PC-3 (cell line): ENCODE measurements around the gene IL17REL. TPM values are rescaled to one million over a fixed set of nuclear protein-coding genes. Genes with fewer than 3 reads are reported as not detected.

Experiments
- ATAC-seq: fragments of 200-7000 bp; cut with Tn5 transposase; 2 replicates; pipeline ENCODE4 v1.9.1; 2020; ENCODE audit warnings: mild to moderate bottlenecking, moderate library complexity
- BruUV-seq: library from RNA; stranded (reverse); fragments of 400-500 nt; replicated peaks from 2 replicates; lab custom pipeline; 2021; lab: Mats Ljungman, UMichigan
- CTCF ChIA-PET: fragments of 300-600 bp; sonication (Branson Sonifier 250); formaldehyde crosslinking; loops from one replicate; lab custom pipeline; 2022; ENCODE audit warnings: antibody characterized with exemption; lab: Charles Lee
- POLR2A ChIA-PET: fragments of 300-600 bp; sonication (Branson Sonifier 250); formaldehyde crosslinking; loops from one replicate; lab custom pipeline; 2022; ENCODE audit warnings: antibody characterized with exemption; ENCODE audit not compliant: unreplicated experiment; lab: Charles Lee
- DNase-seq: peaks from one replicate; pipeline ENCODE4 v3.0.0-alpha.2; 2015
- H2AFZ ChIP-seq: fragments of 300-600 bp; sonication (generic); 2 replicates; pipeline ENCODE4 v1.6.0; 2016; ENCODE audit warnings: antibody characterized with exemption, low read length
- H3F3A ChIP-seq: fragments of 300-600 bp; sonication (generic); one replicate; pipeline ENCODE4 v1.6.0; 2017; ENCODE audit warnings: antibody characterized with exemption, low read length, control low read depth, mild to moderate bottlenecking; ENCODE audit not compliant: unreplicated experiment
- H3K27ac ChIP-seq: fragments of 300-600 bp; sonication (generic); 2 replicates; pipeline ENCODE4 v1.5.1; 2016; ENCODE audit warnings: mild to moderate bottlenecking, low read length
- H3K27me3 ChIP-seq: fragments of 300-600 bp; sonication (generic); 2 replicates; pipeline ENCODE4 v1.6.1; 2016; ENCODE audit warnings: low read length, mixed read lengths
- H3K36me3 ChIP-seq: fragments of 300-600 bp; sonication (generic); 2 replicates; pipeline ENCODE4 v1.6.1; 2016; ENCODE audit warnings: low read depth, mixed run types, low read length, mixed read lengths
- H3K4me1 ChIP-seq: fragments of 300-600 bp; sonication (generic); 2 replicates; pipeline ENCODE4 v1.5.1; 2016; ENCODE audit warnings: low read length; ENCODE audit not compliant: insufficient read depth
- H3K4me2 ChIP-seq: fragments of 300-600 bp; sonication (generic); 2 replicates; pipeline ENCODE4 v1.6.0; 2016; ENCODE audit warnings: low read length
- H3K4me3 ChIP-seq: fragments of 300-600 bp; sonication (generic); 2 replicates; pipeline ENCODE4 v1.5.1; 2016; ENCODE audit warnings: mild to moderate bottlenecking, low read length, mixed read lengths
- H3K79me2 ChIP-seq: fragments of 300-600 bp; sonication (generic); 2 replicates; pipeline ENCODE4 v1.6.1; 2017; ENCODE audit warnings: low read length, mixed read lengths
- H3K9ac ChIP-seq: fragments of 300-600 bp; sonication (generic); 2 replicates; pipeline ENCODE4 v1.6.0; 2016; ENCODE audit warnings: mild to moderate bottlenecking, low read length
- H3K9me2 ChIP-seq: fragments of 300-600 bp; sonication (generic); replicated peaks from 2 replicates; pipeline ENCODE4 v1.6.1; 2016; ENCODE audit warnings: mixed run types, low read length, mixed read lengths
- H3K9me3 ChIP-seq: fragments of 300-600 bp; sonication (generic); 2 replicates; pipeline ENCODE4 v1.6.1; 2016; ENCODE audit warnings: low read length, mixed read lengths
- H4K20me1 ChIP-seq: fragments of 300-600 bp; sonication (generic); 2 replicates; pipeline ENCODE4 v1.6.1; 2016; ENCODE audit warnings: low read length, mixed read lengths
- CTCF ChIP-seq: fragments of 300-600 bp; sonication (generic); conservative IDR thresholded peaks from 2 replicates; pipeline ENCODE4 v1.5.1; 2017; ENCODE audit warnings: antibody characterized with exemption, low read depth, mild to moderate bottlenecking, low read length
- EZH2 ChIP-seq: fragments of 300-600 bp; sonication (generic); IDR thresholded peaks from one replicate; pipeline ENCODE4 v1.6.1; 2017; ENCODE audit warnings: antibody characterized with exemption, mild to moderate bottlenecking, low read length; ENCODE audit not compliant: unreplicated experiment
- EZH2phosphoT487 ChIP-seq: fragments of 300-600 bp; sonication (generic); IDR thresholded peaks from 2 replicates; pipeline ENCODE4 v1.6.1; 2018; ENCODE audit warnings: mild to moderate bottlenecking, antibody characterized with exemption, low read length, borderline replicate concordance
- intact Hi-C: fragments of 100-400 bp; cut with micrococcal nuclease; formaldehyde crosslinking; loops from 2 replicates; pipeline ENCODE4 v1.9.0; 2023
- total RNA-seq: library from RNA; depleted of rRNA; stranded (reverse); fragments of >200 nt; gene quantifications from 2 replicates; pipeline ENCODE4 v1.2.3, GENCODE V29; 2014

Gene IL17REL
- total RNA-seq, 1 experiment from 2014 or later = 0.04 TPM

- peak; percentile 80 for DNase-seq
- BruUV-seq = no TSS peak
- peak overlapping the region; percentile 50; the same call in 1 of the 2 replicates for H2AFZ ChIP-seq
- H3K9ac ChIP-seq = no peak overlapping the region
- H3K36me3 ChIP-seq = no peaks in the 10 kb centered on the region
- no peaks in the 10 kb centered on the region for H4K20me1 ChIP-seq
- no peaks in the 10 kb centered on the region for H3K9me3 ChIP-seq
- H3F3A ChIP-seq = no peaks in the 10 kb centered on the region
- no peaks in the 10 kb centered on the region for H3K27me3 ChIP-seq
- H3K4me3 ChIP-seq = peak overlapping the region; percentile 56; the same call in 1 of the 2 replicates
- peak overlapping the region; percentile 79 for H3K4me2 ChIP-seq
- CTCF ChIA-PET = interaction anchor here (0.6 to 1.9 kb wide), 8 partner anchors 22 to 263 kb away, joined by 3 to 15 read pairs (median 4); no protein-coding TSS in a partner anchor
- TF ChIP-seq CTCF (peak; percentile 67), EZH2phosphoT487 (no peak)
- POLR2A ChIA-PET = no interaction called here
- H3K9me2 ChIP-seq = no peaks in the 10 kb centered on the region
- no peak overlapping the region for H3K27ac ChIP-seq
- peak; percentile 79 for ATAC-seq
- intact Hi-C loops = loop anchor here (1.0 to 10.0 kb wide), 3 partner anchors 38 to 99 kb away; no protein-coding TSS in a partner anchor
- H3K79me2 ChIP-seq = no peaks in the 10 kb centered on the region
- peaks cover 8% of the 10 kb centered on the region for H3K4me1 ChIP-seq
These were observed 18.0 kb upstream of the IL17REL start for GRCh38 chr22:50030297-50031188.

GRCh38 chr22:50027639-50028537 lies 15.3 kb upstream of the IL17REL start:
- peak; percentile 53 for ATAC-seq
- Histone ChIP-seq H3K4me3 (no peak overlapping the region), H3K27ac (0 out of 2 replicates have a peak overlapping the region, but pooled peaks have one; percentile 22), H3F3A (no peaks in the 10 kb centered on the region), H3K4me1 (peaks cover 8% of the 10 kb centered on the region), H4K20me1 (no peaks in the 10 kb centered on the region), H3K36me3 (no peaks in the 10 kb centered on the region), H3K27me3 (no peaks in the 10 kb centered on the region), H2AFZ (no peak overlapping the region), H3K9ac (no peak overlapping the region), H3K9me2 (no peaks in the 10 kb centered on the region), H3K79me2 (no peaks in the 10 kb centered on the region), H3K9me3 (no peaks in the 10 kb centered on the region), H3K4me2 (peak overlapping the region; percentile 54)
- ChIA-PET CTCF (interaction anchor here (0.7 kb wide), 1 partner anchor 10 kb away, joined by 5 read pairs; no protein-coding TSS in a partner anchor), POLR2A (interaction anchor here (0.7 kb wide), 1 partner anchor 38 kb away, joined by 13 read pairs; no protein-coding TSS in a partner anchor)
- intact Hi-C loops = no loop called here
- BruUV-seq = no TSS peak
- DNase-seq = peak; percentile 73
- TF ChIP-seq CTCF (no peak), EZH2 (no peak), EZH2phosphoT487 (peak; percentile 100)
